ENCODE data around the gene INAFM2. TPM values are rescaled to one million over a fixed set of nuclear protein-coding genes. Genes with fewer than 3 reads are reported as not detected.

Gene INAFM2
- total and polyA plus RNA-seq, 10 of the 15 experiments (the other 5 are each of a cell fraction or from before 2014, with no cell fraction given), result 0.75 to 8.1 (median 3.9) TPM

GRCh38 chr15:40357723-40358470 lies 34.4 kb downstream of the INAFM2 start, which contains the start of gene DISP2 (continued):
- TF ChIP-seq NR2C2 (IDR thresholded peaks at IDR 0.05; ENCODE audit: borderline replicate concordance, control insufficient read depth, insufficient read length, low read depth) (no peak), LARP7 (IDR thresholded peaks at IDR 0.05) (peak; percentile 84), NFYB (IDR thresholded peaks at IDR 0.05; ENCODE audit: insufficient read depth, low read depth, low read length) (peak; percentile 59; the same call in 1 of the 2 replicates), RCOR1 (conservative IDR thresholded peaks at IDR 0.05; ENCODE audit: low read depth, low read length) (0 out of 2 replicates have a peak, but pooled peaks have one; percentile 31), SP1 (IDR thresholded peaks at IDR 0.05; ENCODE audit: low read depth, low read length) (peak; percentile 14), TCF3 (IDR thresholded peaks at IDR 0.05; ENCODE audit: borderline replicate concordance, insufficient read depth, low read depth, low read length) (no peak), SIX5 (IDR thresholded peaks at IDR 0.05; ENCODE audit: low read depth, low read length, severe bottlenecking) (no peak), NRF1 (conservative IDR thresholded peaks at IDR 0.05; ENCODE audit: low read depth, low read length) (peak; percentile 56), IKZF1 (conservative IDR thresholded peaks at IDR 0.05) (peak; percentile 77), TARDBP (IDR thresholded peaks at IDR 0.05; ENCODE audit: borderline replicate concordance) (no peak), IRF3 (IDR thresholded peaks at IDR 0.05) (0 out of 2 replicates have a peak, but pooled peaks have one; percentile 27), HDAC2 (IDR thresholded peaks at IDR 0.05) (no peak), EGR1 (IDR thresholded peaks at IDR 0.05; ENCODE audit: borderline replicate concordance in 1 of 2, low read depth in 2 of 2, low read length in 2 of 2) (peak; percentile 29 to 96), RB1 (IDR thresholded peaks at IDR 0.05; ENCODE audit: borderline replicate concordance) (peak; percentile 88; the same call in 1 of the 2 replicates), BHLHE40 (IDR thresholded peaks at IDR 0.05; ENCODE audit: borderline replicate concordance in 1 of 2, low read depth in 2 of 2, low read length in 1 of 2) (peak in 1 of 2 experiments; percentile 71; a peak in 2 of 4 replicates), PAX5 (IDR thresholded peaks at IDR 0.05; ENCODE audit: borderline replicate concordance, low read depth, low read length) (no peak)
- TF ChIP-seq, protein P1, sequence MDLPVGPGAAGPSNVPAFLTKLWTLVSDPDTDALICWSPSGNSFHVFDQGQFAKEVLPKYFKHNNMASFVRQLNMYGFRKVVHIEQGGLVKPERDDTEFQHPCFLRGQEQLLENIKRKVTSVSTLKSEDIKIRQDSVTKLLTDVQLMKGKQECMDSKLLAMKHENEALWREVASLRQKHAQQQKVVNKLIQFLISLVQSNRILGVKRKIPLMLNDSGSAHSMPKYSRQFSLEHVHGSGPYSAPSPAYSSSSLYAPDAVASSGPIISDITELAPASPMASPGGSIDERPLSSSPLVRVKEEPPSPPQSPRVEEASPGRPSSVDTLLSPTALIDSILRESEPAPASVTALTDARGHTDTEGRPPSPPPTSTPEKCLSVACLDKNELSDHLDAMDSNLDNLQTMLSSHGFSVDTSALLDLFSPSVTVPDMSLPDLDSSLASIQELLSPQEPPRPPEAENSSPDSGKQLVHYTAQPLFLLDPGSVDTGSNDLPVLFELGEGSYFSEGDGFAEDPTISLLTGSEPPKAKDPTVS (IDR thresholded peaks at IDR 0.05; ENCODE audit: low read depth, low read length), result no peak
- TF ChIP-seq, protein P2, sequence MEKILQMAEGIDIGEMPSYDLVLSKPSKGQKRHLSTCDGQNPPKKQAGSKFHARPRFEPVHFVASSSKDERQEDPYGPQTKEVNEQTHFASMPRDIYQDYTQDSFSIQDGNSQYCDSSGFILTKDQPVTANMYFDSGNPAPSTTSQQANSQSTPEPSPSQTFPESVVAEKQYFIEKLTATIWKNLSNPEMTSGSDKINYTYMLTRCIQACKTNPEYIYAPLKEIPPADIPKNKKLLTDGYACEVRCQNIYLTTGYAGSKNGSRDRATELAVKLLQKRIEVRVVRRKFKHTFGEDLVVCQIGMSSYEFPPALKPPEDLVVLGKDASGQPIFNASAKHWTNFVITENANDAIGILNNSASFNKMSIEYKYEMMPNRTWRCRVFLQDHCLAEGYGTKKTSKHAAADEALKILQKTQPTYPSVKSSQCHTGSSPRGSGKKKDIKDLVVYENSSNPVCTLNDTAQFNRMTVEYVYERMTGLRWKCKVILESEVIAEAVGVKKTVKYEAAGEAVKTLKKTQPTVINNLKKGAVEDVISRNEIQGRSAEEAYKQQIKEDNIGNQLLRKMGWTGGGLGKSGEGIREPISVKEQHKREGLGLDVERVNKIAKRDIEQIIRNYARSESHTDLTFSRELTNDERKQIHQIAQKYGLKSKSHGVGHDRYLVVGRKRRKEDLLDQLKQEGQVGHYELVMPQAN (conservative IDR thresholded peaks at IDR 0.05), result peak; percentile 90
- TF ChIP-seq, protein P3, sequence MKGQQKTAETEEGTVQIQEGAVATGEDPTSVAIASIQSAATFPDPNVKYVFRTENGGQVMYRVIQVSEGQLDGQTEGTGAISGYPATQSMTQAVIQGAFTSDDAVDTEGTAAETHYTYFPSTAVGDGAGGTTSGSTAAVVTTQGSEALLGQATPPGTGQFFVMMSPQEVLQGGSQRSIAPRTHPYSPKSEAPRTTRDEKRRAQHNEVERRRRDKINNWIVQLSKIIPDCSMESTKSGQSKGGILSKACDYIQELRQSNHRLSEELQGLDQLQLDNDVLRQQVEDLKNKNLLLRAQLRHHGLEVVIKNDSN (IDR thresholded peaks at IDR 0.05; ENCODE audit: borderline replicate concordance, extremely low read length, insufficient read depth, low read depth, low read length), result no peak
- TF ChIP-seq, protein P4, sequence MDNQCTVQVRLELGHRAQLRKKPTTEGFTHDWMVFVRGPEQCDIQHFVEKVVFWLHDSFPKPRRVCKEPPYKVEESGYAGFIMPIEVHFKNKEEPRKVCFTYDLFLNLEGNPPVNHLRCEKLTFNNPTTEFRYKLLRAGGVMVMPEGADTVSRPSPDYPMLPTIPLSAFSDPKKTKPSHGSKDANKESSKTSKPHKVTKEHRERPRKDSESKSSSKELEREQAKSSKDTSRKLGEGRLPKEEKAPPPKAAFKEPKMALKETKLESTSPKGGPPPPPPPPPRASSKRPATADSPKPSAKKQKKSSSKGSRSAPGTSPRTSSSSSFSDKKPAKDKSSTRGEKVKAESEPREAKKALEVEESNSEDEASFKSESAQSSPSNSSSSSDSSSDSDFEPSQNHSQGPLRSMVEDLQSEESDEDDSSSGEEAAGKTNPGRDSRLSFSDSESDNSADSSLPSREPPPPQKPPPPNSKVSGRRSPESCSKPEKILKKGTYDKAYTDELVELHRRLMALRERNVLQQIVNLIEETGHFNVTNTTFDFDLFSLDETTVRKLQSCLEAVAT (IDR thresholded peaks at IDR 0.05), result no peak
